Measurements from ENCODE around the gene TMEM120B. TPM values are rescaled to one million over a fixed set of nuclear protein-coding genes. Genes with fewer than 3 reads are reported as not detected.
A peak's percentile ranks its signal among the peaks of the same experiment; 100 is the strongest.

The TMEM120B gene
- total and polyA plus RNA-seq, 2 of the 13 experiments (the other 11 are each of a cell fraction or from before 2014, with no cell fraction given) = 7.1 to 12.9 TPM

- TF ChIP-seq ARNT2 (CRISPR knock-in tag; IDR thresholded peaks at IDR 0.05; ENCODE audit: low read depth) = no peak
- no peak for TF ChIP-seq ZNF484 (CRISPR knock-in tag; IDR thresholded peaks at IDR 0.05; ENCODE audit: borderline replicate concordance, low read depth)
- no peak for TF ChIP-seq MIXL1 (CRISPR knock-in tag; IDR thresholded peaks at IDR 0.05)
- TF ChIP-seq ZNF501 (CRISPR knock-in tag; IDR thresholded peaks at IDR 0.05) = no peak
- TF ChIP-seq ZNF75D (CRISPR knock-in tag; IDR thresholded peaks at IDR 0.05; ENCODE audit: borderline replicate concordance) = no peak
- TF ChIP-seq, protein P1, sequence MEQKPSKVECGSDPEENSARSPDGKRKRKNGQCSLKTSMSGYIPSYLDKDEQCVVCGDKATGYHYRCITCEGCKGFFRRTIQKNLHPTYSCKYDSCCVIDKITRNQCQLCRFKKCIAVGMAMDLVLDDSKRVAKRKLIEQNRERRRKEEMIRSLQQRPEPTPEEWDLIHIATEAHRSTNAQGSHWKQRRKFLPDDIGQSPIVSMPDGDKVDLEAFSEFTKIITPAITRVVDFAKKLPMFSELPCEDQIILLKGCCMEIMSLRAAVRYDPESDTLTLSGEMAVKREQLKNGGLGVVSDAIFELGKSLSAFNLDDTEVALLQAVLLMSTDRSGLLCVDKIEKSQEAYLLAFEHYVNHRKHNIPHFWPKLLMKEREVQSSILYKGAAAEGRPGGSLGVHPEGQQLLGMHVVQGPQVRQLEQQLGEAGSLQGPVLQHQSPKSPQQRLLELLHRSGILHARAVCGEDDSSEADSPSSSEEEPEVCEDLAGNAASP (CRISPR knock-in tag; IDR thresholded peaks at IDR 0.05; ENCODE audit: borderline replicate concordance) = peak; percentile 67; the same call in 1 of the 2 replicates
- TF ChIP-seq ERF (CRISPR knock-in tag; IDR thresholded peaks at IDR 0.05) = peak; percentile 41; the same call in 1 of the 2 replicates
- no peak; a peak in 1 of 4 replicates for TF ChIP-seq POLR2A (IDR thresholded peaks at IDR 0.05; ENCODE audit: insufficient read depth in 1 of 2, low read depth in 2 of 2, low read length in 2 of 2)
- no peak; the same call in 1 of the 2 replicates for TF ChIP-seq ZNF430 (CRISPR knock-in tag; IDR thresholded peaks at IDR 0.05)
- TF ChIP-seq, protein P2, sequence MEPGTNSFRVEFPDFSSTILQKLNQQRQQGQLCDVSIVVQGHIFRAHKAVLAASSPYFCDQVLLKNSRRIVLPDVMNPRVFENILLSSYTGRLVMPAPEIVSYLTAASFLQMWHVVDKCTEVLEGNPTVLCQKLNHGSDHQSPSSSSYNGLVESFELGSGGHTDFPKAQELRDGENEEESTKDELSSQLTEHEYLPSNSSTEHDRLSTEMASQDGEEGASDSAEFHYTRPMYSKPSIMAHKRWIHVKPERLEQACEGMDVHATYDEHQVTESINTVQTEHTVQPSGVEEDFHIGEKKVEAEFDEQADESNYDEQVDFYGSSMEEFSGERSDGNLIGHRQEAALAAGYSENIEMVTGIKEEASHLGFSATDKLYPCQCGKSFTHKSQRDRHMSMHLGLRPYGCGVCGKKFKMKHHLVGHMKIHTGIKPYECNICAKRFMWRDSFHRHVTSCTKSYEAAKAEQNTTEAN (CRISPR knock-in tag; conservative IDR thresholded peaks at IDR 0.05) = 0 out of 2 replicates have a peak, but pooled peaks have one; percentile 43
- no peak for TF ChIP-seq USF2 (IDR thresholded peaks at IDR 0.05; ENCODE audit: low read depth, low read length)
- TF ChIP-seq USF2 (CRISPR knock-in tag; IDR thresholded peaks at IDR 0.05; ENCODE audit: borderline replicate concordance) = no peak
- TF ChIP-seq ZSCAN30 (CRISPR knock-in tag; IDR thresholded peaks at IDR 0.05) = no peak
- TF ChIP-seq TBX3 (IDR thresholded peaks at IDR 0.05; ENCODE audit: borderline replicate concordance) = peak; percentile 27; the same call in 1 of the 2 replicates
- TF ChIP-seq ZSCAN25 (CRISPR knock-in tag; IDR thresholded peaks at IDR 0.05) = no peak
- TF ChIP-seq ZNF891 (CRISPR knock-in tag; IDR thresholded peaks at IDR 0.05) = no peak
- no peak for TF ChIP-seq CCDC6 (CRISPR knock-in tag; IDR thresholded peaks at IDR 0.05)
- no peak; the same call in 1 of the 2 replicates for TF ChIP-seq NCOR1 (IDR thresholded peaks at IDR 0.05; ENCODE audit: borderline replicate concordance, low read length)
- TF ChIP-seq TBL1XR1 (IDR thresholded peaks at IDR 0.05; ENCODE audit: borderline replicate concordance, low read length, partially characterized antibody) = no peak
- TF ChIP-seq, protein P3, sequence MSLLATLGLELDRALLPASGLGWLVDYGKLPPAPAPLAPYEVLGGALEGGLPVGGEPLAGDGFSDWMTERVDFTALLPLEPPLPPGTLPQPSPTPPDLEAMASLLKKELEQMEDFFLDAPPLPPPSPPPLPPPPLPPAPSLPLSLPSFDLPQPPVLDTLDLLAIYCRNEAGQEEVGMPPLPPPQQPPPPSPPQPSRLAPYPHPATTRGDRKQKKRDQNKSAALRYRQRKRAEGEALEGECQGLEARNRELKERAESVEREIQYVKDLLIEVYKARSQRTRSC (CRISPR knock-in tag; IDR thresholded peaks at IDR 0.05; ENCODE audit: low read depth) = no peak
- TF ChIP-seq, protein P4, sequence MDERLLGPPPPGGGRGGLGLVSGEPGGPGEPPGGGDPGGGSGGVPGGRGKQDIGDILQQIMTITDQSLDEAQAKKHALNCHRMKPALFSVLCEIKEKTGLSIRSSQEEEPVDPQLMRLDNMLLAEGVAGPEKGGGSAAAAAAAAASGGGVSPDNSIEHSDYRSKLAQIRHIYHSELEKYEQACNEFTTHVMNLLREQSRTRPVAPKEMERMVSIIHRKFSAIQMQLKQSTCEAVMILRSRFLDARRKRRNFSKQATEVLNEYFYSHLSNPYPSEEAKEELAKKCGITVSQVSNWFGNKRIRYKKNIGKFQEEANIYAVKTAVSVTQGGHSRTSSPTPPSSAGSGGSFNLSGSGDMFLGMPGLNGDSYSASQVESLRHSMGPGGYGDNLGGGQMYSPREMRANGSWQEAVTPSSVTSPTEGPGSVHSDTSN (CRISPR knock-in tag; IDR thresholded peaks at IDR 0.05) = no peak
- TF ChIP-seq ZNF589 (CRISPR knock-in tag; conservative IDR thresholded peaks at IDR 0.05) = no peak
- no peak for TF ChIP-seq MEIS1 (CRISPR knock-in tag; IDR thresholded peaks at IDR 0.05; ENCODE audit: borderline replicate concordance)
Observed at GRCh38 chr12:121799842-121800693, 87.5 kb downstream of the TMEM120B start (continued).
